HL-60 (cell line): ENCODE data around the gene MTHFSD.

ENCODE experiments used
- DNase-seq, 2 experiments: peaks; one replicate each; pipeline ENCODE4 v3.0.0-alpha.2; 2010 to 2020; ENCODE audit warnings: low read depth in 1 of 2, low spot score in 1 of 2
- H3K27ac ChIP-seq: fragments of 250-450 bp; sonication (Bioruptor Pico); replicated peaks from 2 replicates; pipeline ENCODE4 v1.5.1; 2020; ENCODE audit warnings: mild to moderate bottlenecking, moderate library complexity
- H3K27me3 ChIP-seq: fragments of 250-450 bp; sonication (Bioruptor Pico); 2 replicates; pipeline ENCODE4 v1.5.1; 2021; ENCODE audit warnings: mild to moderate bottlenecking, moderate library complexity; ENCODE audit not compliant: insufficient read depth, poor library complexity, severe bottlenecking
- H3K4me3 ChIP-seq: replicated peaks from 2 replicates; pipeline ENCODE4 v1.5.1; 2011; ENCODE audit warnings: mild to moderate bottlenecking, control low read depth, low read length; ENCODE audit not compliant: insufficient read depth
- CTCF ChIP-seq: IDR thresholded peaks from one replicate; pipeline ENCODE4 v1.5.1; 2011; ENCODE audit warnings: low read length, control low read depth, inconsistent platforms; ENCODE audit not compliant: insufficient read depth
- GABPA ChIP-seq: IDR thresholded peaks from 2 replicates; pipeline ENCODE4 v1.6.1; 2012; ENCODE audit warnings: low read depth
- POLR2AphosphoS5 ChIP-seq: IDR thresholded peaks from 2 replicates; pipeline ENCODE4 v1.6.1; 2012; ENCODE audit warnings: low read depth
- REST ChIP-seq: IDR thresholded peaks from 2 replicates; pipeline ENCODE4 v1.6.1; 2012; ENCODE audit warnings: low read depth; ENCODE audit not compliant: insufficient replicate concordance
- SPI1 ChIP-seq: IDR thresholded peaks from 2 replicates; pipeline ENCODE4 v1.6.1; 2012; ENCODE audit warnings: low read depth, mild to moderate bottlenecking, borderline replicate concordance

MTHFSD gene

DNA sequence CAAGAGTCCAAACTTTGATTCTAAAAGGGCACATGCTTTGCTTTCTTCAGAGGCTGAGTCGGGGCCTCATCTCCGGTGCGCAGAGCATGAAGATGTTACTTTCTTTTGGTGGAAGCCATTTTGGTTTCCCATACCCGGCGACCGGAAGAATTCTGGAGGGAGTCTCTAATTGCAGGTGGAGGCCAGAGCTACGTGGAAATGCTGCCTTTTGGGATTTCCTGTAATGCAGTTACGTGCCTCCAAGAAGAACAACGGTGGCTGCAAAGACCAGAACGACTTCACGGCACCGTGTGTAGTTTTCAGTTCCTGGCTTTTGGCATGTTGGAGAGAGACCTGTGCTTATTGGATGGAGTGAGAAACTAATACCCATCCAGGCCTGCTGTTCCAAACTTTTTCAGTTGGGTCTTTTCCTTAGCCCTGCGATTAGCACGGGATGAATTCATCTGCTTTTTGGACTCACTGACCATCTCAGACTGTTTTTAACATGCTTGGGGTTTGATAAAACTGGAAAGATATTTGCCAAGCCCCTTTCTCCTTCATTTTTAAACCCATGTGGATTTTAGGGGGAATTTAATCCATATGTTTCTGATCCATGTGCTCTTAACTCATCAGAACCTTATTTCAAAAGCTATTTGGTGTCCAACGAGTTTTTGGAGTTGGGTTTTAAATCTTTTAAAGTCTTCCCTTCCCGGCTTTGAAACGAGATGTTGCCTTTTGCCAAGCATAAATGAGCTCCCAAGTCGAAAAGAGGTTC is 42.3 kb upstream of the MTHFSD start:
- Histone ChIP-seq H3K27me3 (no peaks in the 10 kb centered on the region), H3K4me3 (no peak overlapping the region), H3K27ac (no peak overlapping the region)
- DNase-seq: no peak
- no peak for TF ChIP-seq REST
- TF ChIP-seq GABPA: no peak
- no peak for TF ChIP-seq CTCF
- no peak for TF ChIP-seq POLR2AphosphoS5
- no peak for TF ChIP-seq SPI1

- no peak for DNase-seq
- TF ChIP-seq POLR2AphosphoS5: no peak
- TF ChIP-seq CTCF: no peak
- TF ChIP-seq GABPA: no peak
- no peak for TF ChIP-seq SPI1
- no peak for TF ChIP-seq REST
- no peak overlapping the region for H3K27ac ChIP-seq
- H3K4me3 ChIP-seq: no peak overlapping the region
- no peaks in the 10 kb centered on the region for H3K27me3 ChIP-seq
Measured at GRCh38 chr16:86595983-86596605, 41.1 kb upstream of the MTHFSD start.

GRCh38 chr16:86594721-86595120 is 39.7 kb upstream of the MTHFSD start:
- no peak for DNase-seq
- Histone ChIP-seq H3K27me3 (no peaks in the 10 kb centered on the region), H3K27ac (no peak overlapping the region), H3K4me3 (no peak overlapping the region)
- no peak for TF ChIP-seq CTCF
- TF ChIP-seq SPI1: no peak
- no peak for TF ChIP-seq REST
- TF ChIP-seq POLR2AphosphoS5: no peak
- TF ChIP-seq GABPA: no peak
